Inflammatory macrophage treated with lipopolysaccharide for 1 hour (primary cell): Measurements from ENCODE around the gene HS6ST2.

Source experiments
- DNase-seq, 2 donors: peaks; one replicate each; pipeline ENCODE4 v3.0.0-alpha.2; 2020 to 2022

The HS6ST2 gene

DNA sequence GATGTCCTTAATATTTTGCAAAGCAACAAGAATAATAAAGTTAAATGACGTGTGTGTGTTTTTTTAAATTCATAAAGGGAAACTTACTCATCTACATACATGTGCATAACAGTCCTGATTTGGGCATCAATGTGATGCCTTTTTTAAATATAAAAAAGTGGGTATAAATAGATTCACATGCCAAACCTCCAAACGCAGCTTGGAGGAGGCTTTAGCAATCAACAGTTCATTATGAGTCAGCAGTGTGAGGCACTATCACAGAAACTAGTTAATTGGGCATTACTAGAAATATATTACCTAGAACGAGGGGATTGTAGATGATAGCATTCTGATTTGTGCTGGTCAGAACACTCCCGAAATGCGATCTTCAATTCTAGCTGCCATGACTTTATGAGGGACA lies 115.1 kb downstream of the HS6ST2 start:
- no peak for DNase-seq

DNA sequence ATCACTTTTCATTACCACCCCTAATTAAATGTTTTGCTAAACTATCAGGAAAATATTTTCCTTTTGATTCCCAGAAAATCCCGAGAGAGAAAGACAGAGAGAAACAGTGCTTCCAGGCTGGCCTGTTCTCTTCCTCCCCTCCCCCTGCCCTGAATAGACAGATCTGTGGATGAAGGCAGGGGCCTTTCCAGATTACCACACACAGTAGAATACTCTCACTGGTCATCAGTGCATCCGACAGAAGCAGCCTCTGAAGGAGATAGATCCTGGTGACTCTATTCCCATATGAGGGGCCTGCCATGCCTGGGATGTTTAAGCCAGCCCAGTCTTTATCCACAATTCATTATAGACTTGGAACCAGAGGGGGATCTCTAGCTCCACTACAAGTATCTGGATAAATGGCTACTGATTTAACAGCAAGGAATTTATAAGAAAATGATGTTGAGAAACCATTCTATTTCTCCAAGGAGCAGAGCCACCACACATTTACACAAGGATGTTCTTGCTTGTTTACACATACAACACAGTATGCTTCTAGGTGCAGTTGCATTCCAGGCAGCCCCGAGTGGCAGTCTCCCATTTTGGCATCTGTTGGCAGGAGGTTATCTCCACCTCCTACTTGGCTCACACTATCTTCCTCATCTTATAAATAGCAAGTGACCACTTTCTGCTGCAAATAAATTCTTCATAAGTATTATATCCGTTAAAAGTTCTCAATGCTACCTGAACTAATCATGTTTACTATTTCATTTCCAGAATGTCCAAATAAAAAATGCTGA lies 115.8 kb downstream of the HS6ST2 start:
- DNase-seq = no peak

DNA sequence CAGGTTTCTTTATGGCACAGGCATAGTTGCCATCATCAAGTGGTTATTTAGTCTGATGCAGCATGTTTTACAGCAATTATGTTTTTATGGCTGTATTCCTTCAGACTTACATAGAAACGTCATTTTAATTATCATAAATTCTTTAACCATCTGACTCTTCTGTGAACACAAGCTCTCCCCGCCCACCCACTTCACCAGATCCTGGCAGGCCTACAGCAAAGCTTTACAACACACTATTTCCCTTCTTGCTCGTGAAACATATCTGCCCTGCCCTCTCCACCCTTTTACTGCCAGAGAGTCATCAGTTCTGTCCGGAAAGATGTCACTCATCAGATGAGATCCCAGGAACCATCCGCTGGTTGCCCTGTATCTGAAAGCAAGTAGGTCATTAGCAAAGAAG lies 120.5 kb downstream of the HS6ST2 start:
- DNase-seq = no peak

DNA sequence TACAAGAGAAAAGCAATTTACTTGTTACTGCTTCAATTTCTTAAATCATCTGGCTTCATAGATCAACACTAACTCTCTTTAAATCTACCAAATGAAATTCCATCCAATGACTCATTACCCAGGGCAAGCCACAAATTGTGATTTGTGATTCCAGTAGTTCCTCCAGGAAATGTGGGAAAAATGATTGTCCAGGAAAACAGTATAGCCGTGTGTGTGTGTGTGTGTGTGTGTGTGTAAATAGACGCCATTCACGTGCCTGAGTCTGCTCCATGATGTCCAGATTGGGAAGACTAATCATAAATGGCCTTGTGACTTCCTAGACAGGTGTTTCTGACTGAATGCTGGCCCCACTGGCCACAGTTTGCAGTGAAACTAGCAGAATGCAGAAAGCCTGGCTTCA lies 121.3 kb downstream of the HS6ST2 start:
- DNase-seq = no peak

DNA sequence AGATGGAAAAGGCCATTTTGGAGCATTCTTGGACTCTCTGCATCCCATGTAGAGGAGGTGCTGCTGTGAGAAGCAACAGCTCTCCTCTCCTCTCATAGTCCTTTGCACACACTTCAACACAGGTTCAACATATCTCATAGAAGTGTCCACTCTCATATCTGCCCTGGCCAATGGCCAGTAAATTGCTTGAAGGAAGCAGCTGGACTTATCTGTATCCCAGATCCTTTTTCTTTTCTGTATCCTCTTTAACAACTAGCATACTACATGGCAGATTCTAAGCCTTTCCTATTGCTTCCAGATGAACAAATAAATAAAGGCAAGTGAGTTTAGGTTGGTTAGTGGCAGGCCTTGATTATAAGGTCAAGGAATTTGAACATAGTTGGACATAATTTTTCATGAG lies 122.0 kb downstream of the HS6ST2 start:
- no peak for DNase-seq

DNA sequence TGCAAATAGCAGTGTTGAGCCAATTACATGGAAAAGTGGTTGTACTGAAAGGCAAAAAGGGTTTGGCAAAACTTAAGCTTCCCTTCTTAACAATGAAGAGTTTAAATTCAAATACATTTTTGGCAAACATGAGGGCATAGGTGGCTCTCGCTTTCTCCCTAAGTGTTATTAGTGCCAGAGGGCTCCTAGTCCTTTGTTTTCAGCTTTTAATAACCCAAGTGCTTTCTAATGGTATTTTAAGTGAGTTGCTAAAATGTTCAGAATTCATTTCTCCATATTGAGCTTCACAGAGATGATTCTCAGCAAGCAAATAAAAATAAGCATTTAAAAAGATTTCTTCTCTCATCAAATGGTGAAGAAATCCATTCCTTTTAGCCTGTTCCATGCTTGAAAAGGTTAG lies 123.7 kb downstream of the HS6ST2 start:
- DNase-seq = no peak

DNA sequence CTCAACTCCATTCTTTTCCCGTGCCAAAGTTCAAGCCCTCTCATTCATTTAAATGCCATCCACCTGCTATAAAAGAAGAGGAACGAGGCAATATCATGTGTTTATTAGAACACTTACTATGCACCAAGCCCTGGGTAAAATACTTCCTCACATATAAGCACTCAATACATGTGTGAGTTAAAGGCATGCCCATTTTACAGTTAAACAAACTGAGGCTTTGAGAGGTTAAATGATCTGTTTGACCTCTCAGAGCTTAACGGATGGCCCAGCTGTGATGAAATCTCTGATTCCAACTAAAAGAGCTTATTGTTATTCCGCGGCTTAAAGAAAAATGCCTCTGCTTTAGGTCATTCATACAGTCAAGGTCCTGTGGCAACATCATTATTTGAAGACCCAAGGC lies 124.3 kb downstream of the HS6ST2 start:
- DNase-seq = no peak

DNA sequence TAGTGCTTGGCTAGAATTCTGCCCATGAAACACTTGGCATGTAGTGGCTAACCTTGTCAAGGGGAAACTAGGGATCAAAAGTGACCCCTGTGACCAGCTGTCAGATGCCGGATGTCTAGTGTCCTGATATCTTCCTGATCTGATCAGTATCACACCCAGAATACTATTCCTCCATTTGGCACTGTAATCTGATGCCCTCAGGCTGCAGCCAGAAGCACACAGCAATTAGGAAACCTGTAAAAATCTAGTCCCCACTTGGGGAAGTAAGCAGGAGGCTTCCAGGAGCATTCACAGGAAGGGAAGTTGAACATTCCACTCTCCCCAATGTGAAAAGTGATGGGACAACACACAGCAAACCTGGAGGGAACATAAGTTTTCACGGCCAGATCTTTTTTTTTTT lies 125.1 kb downstream of the HS6ST2 start:
- DNase-seq = no peak

DNA sequence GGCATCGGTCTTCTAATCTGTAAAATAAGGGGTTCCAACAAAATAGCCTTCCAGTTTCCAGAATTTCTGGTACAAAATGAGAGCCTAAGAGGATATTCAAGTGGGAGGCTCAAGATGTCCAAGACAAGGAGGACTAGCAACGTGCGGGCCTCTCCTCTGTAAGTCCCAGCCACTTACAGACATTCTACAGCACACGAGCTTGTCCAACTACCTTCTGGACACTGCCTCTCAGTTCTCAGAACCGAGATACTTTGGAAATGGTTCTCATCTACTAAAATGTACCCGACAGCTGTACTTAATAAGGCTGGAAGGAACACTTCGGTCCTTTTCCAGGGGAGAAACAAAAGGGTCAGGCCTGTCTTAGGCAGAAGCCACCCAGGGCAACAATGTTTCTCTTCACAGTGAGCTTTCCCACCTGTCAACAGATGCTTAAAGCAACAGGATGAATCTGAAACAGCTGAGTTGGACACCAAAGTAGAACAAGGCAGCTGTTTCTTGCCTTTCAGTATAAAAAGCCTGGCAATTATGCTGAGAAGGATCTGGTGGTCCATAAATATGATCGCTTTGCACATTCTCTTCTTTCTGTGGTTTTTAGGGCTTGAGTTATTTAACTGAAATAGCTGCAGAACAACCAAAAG lies 127.0 kb downstream of the HS6ST2 start:
- DNase-seq = no peak

DNA sequence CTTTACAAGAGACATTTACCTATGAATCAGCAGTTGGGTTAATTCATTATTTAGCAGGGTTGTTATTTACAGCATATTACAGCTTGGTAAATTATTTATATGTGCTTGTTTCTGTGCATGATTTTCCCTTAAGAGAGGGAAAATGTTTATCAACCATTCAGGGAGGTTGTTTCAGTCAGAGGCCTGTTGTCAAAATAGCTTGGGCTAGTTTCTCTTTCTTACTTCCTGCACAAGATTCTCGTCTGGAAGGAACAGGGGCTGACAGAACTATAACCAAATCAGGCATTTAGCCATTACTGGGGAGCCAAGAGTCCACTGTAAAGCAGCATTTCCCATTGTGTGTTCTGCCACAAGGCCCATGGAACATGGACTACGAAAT lies 135.8 kb downstream of the HS6ST2 start:
- no peak for DNase-seq

DNA sequence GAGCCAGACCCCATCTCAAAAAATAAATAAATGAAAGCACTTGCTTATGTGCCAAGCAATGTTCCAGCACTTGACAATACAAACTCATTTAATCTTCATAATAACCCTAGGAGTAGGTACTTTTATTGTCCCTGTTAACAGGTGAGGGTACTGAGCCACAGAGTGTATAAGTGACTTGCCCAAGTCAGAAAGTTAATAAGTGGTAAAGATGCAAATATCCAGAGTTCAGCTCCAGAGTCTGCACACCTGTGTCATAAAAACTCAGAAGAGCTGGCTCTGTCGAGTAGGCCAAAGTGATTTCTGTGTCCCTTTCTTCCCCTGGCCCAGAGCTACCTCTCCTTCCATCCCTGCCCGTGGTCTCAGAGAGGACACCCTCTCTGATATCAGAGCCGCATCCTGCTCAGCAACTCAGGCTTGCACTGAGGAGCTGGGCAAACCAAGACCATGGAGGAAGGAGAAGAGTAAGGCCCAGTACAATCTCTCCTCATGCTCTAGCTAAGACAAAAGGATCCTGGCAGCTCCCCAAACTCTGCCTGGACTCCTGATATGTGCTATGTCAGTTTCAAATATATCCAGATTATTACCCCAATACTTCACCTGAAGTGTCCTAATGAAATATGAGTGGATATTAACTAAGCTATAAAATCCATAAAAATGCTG lies 136.3 kb downstream of the HS6ST2 start:
- DNase-seq = no peak

DNA sequence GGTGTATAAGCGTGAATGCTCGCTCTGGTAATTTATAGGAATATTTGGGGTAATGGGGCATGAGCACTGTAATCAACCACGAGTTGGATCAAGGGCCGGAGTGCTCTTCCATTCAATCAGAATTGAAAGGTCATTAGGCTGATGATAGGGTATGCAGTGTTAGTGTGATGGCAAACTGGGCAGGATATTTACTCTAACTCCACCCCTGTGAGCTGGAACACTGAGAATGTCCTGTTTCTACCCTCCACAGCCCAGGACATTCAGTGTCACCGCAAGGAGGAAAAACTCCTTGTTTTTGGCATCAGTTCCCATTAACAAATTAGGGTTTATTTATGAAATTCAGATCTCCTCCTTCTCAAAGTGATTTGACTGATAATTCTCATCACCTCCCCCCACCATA lies 137.8 kb downstream of the HS6ST2 start:
- no peak for DNase-seq

DNA sequence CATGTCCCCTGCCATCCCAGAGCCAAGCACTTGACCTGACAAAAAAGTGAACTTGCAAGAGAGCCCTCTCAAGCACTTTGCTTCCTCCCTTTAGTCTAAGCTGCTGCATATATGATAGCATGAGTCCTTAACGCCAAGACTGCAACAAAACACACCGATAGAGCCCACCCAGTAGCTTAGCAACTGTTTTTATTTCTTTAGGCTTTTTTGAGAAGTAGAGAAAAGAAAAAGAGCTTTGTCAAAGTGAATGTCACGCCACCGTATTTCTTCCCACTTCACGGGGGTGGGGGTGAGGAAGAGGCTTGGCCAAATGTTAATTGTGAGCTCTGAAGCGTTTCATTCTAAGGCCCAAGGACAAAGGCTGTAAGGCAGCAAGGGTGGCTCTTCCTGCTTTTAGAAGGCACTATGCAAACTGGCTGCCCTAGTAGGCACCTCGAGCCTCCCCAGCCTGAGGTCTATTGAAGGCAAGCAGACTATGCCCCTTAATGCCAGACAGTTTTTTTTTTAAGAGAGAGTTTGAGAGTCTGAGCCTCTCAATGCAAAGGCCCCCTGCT lies 138.6 kb downstream of the HS6ST2 start:
- no peak for DNase-seq

DNA sequence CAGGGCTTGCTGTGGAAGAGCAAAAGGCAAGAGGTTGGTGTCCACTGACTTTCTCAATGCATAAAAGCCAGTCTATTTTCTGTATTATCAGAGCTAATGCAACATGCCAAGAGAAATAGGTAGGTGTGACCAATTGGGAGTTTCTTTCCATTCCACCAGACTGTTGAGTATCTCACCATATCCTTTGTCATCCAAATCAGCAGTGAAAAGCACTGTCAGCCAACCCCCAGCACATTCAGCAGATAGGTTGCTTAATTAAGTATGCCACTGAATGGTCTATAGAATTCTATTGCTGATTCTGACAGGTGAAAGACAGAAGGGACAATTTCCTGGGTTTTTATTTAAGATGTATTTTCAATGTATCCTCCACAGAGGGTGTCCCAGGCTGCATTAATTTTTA lies 139.8 kb downstream of the HS6ST2 start:
- no peak for DNase-seq

DNA sequence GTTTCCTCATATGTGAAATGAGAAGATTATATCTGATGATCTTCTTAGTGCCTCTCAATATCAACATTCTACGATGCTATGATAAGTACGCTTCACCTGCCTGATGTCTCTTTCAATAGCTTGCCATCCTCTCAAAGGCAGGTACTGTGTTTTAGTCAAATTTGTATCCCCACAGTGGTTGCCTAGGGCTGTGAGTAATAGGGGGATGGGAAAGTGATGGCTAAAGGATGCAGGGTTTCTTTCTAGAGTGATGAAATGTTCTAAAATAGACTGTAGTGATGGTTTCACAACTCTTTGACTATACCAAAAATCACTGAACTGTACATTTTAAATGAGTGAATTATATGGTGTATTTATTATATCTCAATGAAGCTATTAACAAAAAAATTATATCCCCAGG lies 142.8 kb downstream of the HS6ST2 start:
- DNase-seq = no peak

DNA sequence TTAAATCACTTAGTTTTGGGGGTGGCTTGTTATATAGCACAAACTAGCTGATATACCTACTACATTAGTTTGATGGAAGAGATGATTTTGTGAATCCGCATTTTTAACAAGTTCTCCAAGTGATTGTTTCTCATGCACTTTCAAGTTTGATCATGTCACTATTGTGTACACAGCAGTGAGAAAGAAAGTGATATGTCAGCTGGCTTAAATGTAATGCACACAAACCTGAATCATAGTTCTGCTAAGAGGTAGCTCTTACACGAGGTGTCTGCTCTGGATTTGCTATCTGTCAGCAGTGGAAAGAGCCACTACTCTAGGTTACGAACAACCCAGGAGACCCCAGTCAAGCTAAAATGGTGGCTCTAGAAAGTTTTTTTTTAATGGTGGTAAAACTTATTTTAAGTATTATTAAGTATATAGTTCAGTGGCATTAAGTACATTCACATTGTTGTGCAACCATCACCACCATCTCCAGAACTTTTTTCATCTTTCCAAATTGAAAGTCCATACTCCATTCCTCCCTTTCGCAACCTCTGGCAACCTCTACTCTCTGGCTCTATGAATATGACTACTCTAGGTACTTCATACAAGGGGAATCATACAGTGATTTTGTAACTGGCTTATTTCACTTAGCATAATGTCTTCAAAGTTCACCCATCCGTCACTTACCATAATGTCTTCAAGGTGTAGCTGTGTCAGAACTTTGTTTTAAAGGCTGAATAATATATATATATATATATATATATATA lies 147.3 kb downstream of the HS6ST2 start:
- no peak for DNase-seq

DNA sequence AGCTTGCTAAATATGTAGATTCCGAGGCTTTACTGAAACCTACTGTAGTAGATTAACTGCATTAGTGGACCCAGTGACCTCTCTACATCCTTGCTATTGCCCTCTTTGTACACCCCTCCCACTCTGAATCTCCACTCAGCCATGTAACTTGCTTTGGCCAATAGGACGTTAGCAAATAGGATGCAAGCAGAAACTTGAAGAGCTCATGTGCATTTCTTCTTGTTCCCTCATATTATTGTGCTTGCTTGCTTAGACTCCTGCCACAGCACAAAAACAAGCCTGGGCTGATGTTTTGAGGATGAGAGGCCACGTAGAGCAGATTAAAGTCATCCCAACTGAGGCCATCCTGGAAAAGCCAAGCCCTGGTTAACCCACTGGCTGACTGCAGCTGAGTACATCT lies 147.9 kb downstream of the HS6ST2 start:
- no peak for DNase-seq

DNA sequence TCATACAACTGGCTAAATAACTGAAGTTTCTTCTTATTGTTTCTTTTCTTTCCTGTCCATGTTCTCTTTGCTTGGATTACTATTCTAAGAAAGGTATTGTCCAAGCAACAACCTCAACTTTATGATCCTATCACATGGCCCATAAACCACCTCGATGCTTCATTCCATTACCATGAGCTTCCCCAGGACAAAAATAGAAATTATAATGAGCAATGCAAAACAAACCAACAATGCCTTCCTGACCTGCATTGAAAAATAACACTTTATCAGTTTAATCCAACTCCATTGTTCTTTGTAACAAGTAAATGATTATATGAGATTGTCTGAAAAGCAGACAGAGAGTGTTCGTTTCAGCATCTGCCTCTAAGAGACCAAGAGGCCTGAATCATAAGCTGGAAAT lies 148.8 kb downstream of the HS6ST2 start:
- no peak for DNase-seq

DNA sequence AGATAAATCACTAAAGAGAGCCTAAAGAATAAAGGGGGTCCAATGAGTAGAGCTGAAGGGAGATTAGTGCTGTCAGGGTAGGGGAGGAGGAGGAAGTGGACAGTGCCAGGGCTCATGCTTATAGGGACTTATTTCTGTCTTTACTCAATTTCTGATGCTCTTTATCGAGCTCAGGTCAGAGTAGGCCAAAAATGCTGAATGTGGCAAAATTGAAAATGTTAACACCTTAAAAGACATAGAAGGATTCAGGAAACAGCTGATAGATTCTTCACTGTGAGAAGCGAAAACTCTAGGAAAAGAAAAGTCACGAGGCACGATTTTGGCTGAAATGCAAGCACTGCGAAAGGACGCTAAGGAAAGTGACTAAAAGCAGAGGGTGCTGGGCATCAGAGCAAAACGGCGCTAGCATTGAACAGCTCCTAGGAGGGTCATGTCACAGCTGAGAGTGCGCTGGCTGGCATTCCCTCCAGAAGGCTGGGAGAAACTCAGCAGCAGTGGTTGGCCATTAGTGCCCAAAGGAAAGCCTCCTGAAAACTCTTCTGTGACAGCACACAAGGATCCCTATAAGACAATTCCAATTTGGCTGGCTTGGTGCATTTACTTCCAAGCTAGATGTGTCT lies 150.9 kb downstream of the HS6ST2 start:
- DNase-seq = no peak

DNA sequence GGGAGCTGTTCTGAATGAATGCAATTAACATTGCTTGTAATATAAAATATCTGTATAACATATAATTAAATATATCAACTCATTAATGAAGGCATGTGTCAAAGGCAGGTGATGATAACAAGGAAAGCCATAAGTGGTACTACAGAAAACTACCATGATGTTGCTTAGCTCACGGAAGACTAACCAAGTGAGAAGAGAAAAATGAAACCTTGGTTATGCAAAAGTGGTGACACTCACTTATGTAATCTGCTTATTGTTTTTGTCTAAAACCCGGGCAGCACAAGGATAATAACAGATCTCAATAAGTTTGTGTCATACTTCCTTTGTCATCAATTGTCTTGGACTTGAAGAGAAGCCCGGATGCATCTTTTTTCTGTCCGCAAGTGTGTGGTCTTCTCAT lies 156.4 kb downstream of the HS6ST2 start:
- no peak for DNase-seq

DNA sequence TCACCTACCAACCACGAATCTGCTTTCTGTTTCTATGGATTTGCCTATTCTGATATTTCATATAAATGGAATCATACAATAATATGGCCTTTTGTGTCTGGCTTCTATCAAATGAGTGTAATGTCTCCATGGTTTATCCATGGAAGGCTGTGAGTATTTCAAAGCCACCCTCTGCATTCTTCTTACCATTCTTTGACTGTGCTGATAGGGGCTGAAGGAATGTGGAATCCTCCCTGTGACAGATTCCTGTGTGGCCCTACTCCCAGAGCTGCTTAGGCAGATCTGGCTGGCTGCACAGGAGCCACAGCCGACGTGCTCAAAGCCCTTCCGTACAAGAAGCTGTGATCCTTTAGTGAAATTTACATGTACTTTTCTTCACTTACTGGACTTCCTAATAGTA lies 163.2 kb downstream of the HS6ST2 start:
- DNase-seq = no peak

DNA sequence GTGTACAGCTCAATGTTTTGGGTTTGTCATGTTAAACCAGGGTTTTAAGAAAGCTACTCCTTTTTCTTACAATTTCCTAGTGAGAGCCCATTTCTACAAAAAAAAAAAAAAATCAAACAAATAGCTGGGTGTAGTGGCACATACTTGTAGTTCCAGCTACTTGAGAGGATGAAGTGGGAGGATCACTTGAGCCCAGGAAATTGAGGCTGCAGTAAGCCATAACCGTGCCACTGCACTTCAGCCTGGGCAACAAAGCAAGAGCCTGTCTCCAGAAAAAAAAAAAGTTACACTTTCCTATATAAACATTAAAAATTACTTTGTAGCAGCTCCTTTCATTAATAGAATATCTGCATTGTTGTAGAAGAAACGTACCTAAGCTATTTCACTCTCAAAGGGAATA lies 166.7 kb downstream of the HS6ST2 start:
- DNase-seq = no peak

DNA sequence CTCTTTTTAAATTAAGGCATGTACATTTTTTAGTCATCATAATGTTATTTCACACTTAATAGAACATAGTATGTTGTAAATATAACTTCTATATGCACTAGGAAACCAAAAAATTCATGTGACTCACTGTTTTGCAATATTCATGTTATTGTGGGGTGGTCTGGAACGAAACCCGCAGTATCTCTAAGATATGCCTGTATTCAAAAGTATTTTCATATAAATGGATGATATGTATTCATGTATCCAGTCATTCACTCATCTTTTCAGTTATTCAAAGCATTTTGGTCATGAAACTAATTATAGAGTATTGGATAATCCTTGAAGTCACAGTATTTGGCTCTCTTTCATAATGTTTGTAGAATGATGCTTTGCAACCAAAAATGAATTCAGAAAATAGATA lies 168.1 kb downstream of the HS6ST2 start:
- no peak for DNase-seq
